BE2C (cell line): Measurements from ENCODE around the gene PRKCH.

ENCODE experiments used
- DNase-seq: peaks from one replicate; pipeline ENCODE4 v3.0.0-alpha.2; 2020
- H3K27me3 ChIP-seq: fragments of 250-450 bp; sonication (Bioruptor Pico); 2 replicates; pipeline ENCODE4 v1.5.1; 2020; ENCODE audit warnings: mild to moderate bottlenecking
- H3K36me3 ChIP-seq: fragments of 250-450 bp; sonication (Bioruptor Pico); 2 replicates; pipeline ENCODE4 v1.5.1; 2020; ENCODE audit warnings: mild to moderate bottlenecking
- H3K4me1 ChIP-seq: fragments of 250-450 bp; sonication (Bioruptor Pico); 2 replicates; pipeline ENCODE4 v1.5.1; 2020
- H3K4me3 ChIP-seq: 2 replicates; pipeline ENCODE4 v1.5.1; 2011; ENCODE audit warnings: low read depth, low read length
- H3K9me3 ChIP-seq: fragments of 250-450 bp; sonication (Bioruptor Pico); 2 replicates; pipeline ENCODE4 v1.5.1; 2020
- TF ChIP-seq, protein P1 (sequence below): IDR thresholded peaks from 2 replicates; pipeline ENCODE4 v1.5.1; 2012; ENCODE audit warnings: mild to moderate bottlenecking, low read depth, low read length

The PRKCH gene

DNA sequence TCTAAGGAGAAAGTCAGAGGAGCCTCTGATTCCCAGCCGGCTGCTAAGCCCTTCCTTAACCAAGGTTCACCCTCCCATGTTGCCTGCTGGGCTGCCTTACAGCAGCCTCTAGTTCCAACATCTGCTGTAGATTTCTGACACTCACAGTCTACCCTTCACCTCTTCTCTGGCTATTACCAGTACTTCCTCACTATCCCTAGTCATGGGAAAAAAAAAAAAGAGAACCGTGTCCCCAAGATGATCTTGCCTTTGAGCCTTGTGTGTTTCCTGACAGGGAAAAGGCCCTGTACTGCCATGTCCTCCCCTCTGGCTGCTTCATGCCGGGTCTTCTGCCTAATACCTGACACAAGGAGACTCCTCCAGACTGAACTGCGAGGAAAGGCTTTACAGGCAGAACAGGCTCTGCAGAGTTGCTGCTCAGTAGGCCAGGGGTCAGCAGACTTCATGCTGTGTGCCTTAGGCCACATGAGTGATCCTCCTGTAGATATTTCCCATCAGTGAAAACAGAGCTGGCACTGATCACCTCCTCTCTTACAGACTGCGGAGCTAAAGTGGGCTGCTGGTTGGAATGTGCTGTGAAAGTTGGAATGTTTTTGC, 46.8 kb downstream of the PRKCH start:
- Histone ChIP-seq H3K4me3 (no peak overlapping the region), H3K4me1 (no peaks in the 10 kb centered on the region), H3K27me3 (peaks cover 4% of the 10 kb centered on the region; the same call in 1 of the 2 replicates), H3K9me3 (no peaks in the 10 kb centered on the region), H3K36me3 (no peaks in the 10 kb centered on the region)
- TF ChIP-seq, protein P1, sequence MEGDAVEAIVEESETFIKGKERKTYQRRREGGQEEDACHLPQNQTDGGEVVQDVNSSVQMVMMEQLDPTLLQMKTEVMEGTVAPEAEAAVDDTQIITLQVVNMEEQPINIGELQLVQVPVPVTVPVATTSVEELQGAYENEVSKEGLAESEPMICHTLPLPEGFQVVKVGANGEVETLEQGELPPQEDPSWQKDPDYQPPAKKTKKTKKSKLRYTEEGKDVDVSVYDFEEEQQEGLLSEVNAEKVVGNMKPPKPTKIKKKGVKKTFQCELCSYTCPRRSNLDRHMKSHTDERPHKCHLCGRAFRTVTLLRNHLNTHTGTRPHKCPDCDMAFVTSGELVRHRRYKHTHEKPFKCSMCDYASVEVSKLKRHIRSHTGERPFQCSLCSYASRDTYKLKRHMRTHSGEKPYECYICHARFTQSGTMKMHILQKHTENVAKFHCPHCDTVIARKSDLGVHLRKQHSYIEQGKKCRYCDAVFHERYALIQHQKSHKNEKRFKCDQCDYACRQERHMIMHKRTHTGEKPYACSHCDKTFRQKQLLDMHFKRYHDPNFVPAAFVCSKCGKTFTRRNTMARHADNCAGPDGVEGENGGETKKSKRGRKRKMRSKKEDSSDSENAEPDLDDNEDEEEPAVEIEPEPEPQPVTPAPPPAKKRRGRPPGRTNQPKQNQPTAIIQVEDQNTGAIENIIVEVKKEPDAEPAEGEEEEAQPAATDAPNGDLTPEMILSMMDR, result no peak
- DNase-seq, result no peak

DNA sequence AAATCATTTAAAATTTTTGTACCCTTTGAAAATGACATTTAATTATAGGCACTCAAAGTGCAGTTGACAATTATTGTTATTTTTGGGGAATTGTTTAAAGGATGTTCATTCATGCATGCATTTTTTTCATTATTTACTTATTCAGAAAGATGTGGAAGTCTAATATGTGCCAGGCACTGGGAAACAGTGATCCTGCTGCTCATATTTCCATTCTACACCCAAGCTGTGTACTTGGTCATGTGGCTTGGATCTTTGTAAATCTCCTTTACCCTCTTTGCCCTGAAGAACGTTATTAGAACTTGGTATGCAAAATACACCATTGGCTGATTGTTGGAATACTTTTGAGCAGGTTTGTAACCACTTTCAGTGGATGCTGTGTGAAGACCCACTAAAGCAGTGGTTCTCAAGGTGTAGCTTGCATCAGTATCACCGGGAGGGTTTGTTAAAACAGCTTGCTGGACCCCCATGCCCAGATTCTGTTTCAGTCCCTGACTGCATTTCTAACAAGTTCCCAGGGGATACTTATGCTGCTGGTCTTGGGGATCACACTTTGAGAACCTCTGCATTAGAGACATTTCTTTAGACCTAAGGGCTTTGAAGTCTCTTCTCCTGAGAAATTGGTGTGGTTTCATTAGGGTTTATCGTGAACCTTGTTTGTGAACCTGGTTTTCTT, 47.5 kb downstream of the PRKCH start:
- no peak for DNase-seq
- TF ChIP-seq, protein P1, result no peak

DNA sequence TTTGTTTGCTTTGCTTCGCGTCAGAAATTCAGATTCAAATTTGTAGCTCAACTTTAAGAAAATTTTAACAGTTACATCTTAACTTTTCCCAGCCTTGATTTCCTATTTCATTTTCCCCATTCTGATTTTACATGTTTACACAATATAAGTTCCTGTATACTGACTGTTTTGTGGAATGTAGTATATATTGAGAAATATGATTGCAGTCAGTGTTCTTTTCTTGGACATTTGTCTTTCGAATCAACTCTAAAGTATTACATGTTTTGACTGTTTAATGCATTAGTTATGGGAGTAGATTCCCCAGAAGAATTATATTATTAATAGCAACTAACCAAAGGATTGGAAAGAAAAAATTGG, 48.1 kb downstream of the PRKCH start:
- Histone ChIP-seq H3K36me3 (no peaks in the 10 kb centered on the region), H3K27me3 (peaks cover 4% of the 10 kb centered on the region; the same call in 1 of the 2 replicates), H3K9me3 (no peaks in the 10 kb centered on the region), H3K4me1 (no peaks in the 10 kb centered on the region), H3K4me3 (no peak overlapping the region)
- no peak for DNase-seq
- TF ChIP-seq, protein P1, result no peak

More for the DNA sequence above, 47.5 kb downstream of the PRKCH start:
- Histone ChIP-seq H3K9me3 (no peaks in the 10 kb centered on the region), H3K4me3 (no peak overlapping the region), H3K4me1 (no peaks in the 10 kb centered on the region), H3K36me3 (no peaks in the 10 kb centered on the region), H3K27me3 (peaks cover 4% of the 10 kb centered on the region; the same call in 1 of the 2 replicates)

DNA sequence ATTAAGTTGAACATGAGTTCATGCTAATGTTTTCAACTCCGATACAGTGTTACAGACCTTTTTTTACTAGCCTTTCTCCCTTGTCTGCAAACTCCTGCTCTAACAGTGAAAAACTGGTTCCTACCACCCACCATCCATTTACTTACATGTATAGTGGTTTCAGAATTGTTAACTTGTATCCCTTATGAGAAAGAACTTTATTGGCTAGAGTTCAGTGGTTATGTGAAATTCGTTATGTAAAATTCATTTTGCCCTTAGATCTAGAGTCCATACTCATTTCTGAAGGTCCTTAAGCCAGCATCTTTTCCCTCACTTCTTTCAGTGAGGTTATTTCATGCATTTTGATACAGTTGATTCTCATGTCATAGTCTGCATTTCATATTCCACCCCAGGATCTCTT, 51.0 kb downstream of the PRKCH start:
- Histone ChIP-seq H3K4me1 (no peaks in the 10 kb centered on the region), H3K36me3 (no peaks in the 10 kb centered on the region), H3K27me3 (peaks cover 4% of the 10 kb centered on the region), H3K4me3 (no peak overlapping the region), H3K9me3 (no peaks in the 10 kb centered on the region)
- DNase-seq, result no peak
- TF ChIP-seq, protein P1, result no peak

DNA sequence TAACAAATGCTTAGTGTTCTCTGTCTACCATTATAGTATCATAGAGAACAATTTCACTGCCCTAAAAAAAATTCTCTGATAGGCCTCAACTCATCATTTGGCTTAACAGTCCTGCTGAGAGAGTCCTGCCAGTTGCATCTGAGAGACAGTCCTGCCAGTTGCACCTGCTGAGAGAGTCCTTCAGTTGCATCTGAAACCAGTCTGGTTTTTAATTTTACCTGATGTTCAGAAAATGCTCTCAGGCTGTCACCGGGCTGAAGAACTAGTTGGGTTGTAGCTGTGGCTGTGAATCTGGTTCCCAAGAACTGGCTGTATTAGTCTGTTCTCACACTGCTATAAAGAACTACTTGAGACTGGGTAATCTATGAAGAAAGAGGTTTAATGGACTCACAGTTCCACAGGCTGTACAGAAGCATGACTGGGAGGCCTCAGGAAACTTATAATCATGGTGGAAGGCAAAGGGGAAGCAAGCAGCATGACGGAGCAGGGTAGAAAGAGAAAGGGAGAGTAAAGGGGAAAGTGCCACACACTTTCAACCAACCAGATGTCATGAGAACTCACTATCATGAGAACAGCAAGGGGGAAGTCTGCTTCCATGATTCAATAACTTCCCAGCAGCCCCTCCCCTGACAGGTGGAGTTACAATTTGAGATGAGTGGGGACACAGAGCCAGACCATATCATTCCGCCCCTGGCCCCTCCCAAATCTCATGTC, 51.6 kb downstream of the PRKCH start:
- DNase-seq, result no peak
- Histone ChIP-seq H3K9me3 (no peaks in the 10 kb centered on the region), H3K27me3 (peaks cover 4% of the 10 kb centered on the region), H3K4me3 (no peak overlapping the region), H3K36me3 (no peaks in the 10 kb centered on the region), H3K4me1 (no peaks in the 10 kb centered on the region)
- TF ChIP-seq, protein P1, result no peak

DNA sequence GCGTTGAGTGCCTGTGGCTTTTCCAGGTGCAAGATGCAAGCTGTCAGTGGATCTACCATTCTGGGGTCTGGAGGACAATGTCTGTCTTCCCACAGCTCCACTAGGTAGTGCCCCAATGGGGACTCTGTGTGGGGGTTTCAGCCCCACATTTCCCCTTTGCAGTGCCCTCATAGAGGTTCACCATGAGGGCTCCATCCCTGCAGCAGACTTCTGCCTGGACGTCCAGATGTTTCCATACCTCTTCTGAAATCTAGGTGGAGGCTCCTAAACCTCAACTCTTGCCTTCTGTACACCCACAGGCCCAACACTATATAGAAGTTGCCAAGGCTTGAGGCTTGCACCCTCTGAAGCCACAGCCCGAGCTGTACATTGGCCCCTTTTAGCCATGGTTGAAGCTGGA, 52.9 kb downstream of the PRKCH start:
- TF ChIP-seq, protein P1, result no peak
- no peaks in the 10 kb centered on the region for H3K4me1 ChIP-seq
- H3K9me3 ChIP-seq, result no peaks in the 10 kb centered on the region
- peaks cover 4% of the 10 kb centered on the region for H3K27me3 ChIP-seq
- H3K36me3 ChIP-seq, result no peaks in the 10 kb centered on the region
- H3K4me3 ChIP-seq, result no peak overlapping the region
- no peak for DNase-seq
